Type B pancreatic cell (in vitro differentiated cells): ENCODE measurements around the gene SPRED2. TPM values are rescaled to one million over a fixed set of nuclear protein-coding genes. Genes with fewer than 3 reads are reported as not detected.

Source experiments
- DNase-seq: peaks from one replicate; pipeline ENCODE4 v3.0.0; 2021; ENCODE audit warnings: mixed read lengths; ENCODE audit not compliant: unreplicated experiment; ENCODE audit errors: extremely low spot score
- H3K27ac Mint-ChIP-seq: 2 replicates; pipeline ENCODE4 v1.8.0; 2021; ENCODE audit warnings: mild to moderate bottlenecking, mixed read lengths
- H3K27me3 Mint-ChIP-seq: 2 replicates; pipeline ENCODE4 v1.8.0; 2021; ENCODE audit warnings: mixed read lengths
- H3K36me3 Mint-ChIP-seq: 2 replicates; pipeline ENCODE4 v1.8.0; 2021; ENCODE audit warnings: mixed read lengths
- H3K4me1 Mint-ChIP-seq: one replicate; pipeline ENCODE4 v1.8.0; 2021; ENCODE audit warnings: mixed read lengths; ENCODE audit not compliant: unreplicated experiment
- H3K4me3 Mint-ChIP-seq: 2 replicates; pipeline ENCODE4 v1.8.0; 2021; ENCODE audit warnings: mild to moderate bottlenecking, mixed read lengths
- H3K9me3 Mint-ChIP-seq: 2 replicates; pipeline ENCODE4 v1.8.0; 2021; ENCODE audit warnings: mixed read lengths
- total RNA-seq: library from RNA; stranded (reverse); gene quantifications from 2 replicates; pipeline ENCODE4 v1.2.1, GENCODE V29; 2021; ENCODE audit warnings: low replicate concordance
- TF ChIP-seq, protein P1 (sequence below): fragments of 200-600 bp; sonication (generic); conservative IDR thresholded peaks from 2 replicates; pipeline ENCODE4 v1.5.0; 2021; ENCODE audit warnings: antibody characterized with exemption, mild to moderate bottlenecking

Gene SPRED2
- total RNA-seq, 1 donor from 2014 or later, result 38.9 TPM

DNA sequence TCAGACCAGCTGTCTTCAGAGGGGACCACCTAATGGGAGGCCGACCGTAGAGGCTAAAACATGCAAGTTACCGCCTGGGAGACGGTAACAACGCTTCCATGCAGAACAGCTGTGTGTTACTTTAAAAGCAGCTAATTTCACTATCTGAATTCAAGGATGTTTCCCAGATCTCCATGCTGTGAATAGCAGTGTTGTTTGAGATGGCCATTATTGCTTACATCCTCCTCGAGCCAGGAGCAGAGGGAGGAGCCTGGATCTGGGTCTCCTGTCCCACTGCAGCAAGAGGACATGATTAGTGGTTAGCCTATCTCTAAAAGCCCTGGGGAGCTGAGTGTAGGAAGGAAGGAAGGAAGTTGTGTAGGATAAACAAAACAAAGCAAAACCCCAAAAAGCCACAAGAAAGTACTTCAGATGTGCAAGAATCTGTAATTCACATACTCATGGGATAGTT lies 153.8 kb downstream of the SPRED2 start:
- Mint-ChIP-seq H3K4me3 (peak overlapping the region; percentile 48), H3K27me3 (no peaks in the 10 kb centered on the region), H3K9me3 (peaks cover 4% of the 10 kb centered on the region), H3K36me3 (peaks cover 2% of the 10 kb centered on the region), H3K27ac (peak overlapping the region; percentile 66), H3K4me1 (peaks cover 29% of the 10 kb centered on the region)
- no peak for DNase-seq
- TF ChIP-seq, protein P1, sequence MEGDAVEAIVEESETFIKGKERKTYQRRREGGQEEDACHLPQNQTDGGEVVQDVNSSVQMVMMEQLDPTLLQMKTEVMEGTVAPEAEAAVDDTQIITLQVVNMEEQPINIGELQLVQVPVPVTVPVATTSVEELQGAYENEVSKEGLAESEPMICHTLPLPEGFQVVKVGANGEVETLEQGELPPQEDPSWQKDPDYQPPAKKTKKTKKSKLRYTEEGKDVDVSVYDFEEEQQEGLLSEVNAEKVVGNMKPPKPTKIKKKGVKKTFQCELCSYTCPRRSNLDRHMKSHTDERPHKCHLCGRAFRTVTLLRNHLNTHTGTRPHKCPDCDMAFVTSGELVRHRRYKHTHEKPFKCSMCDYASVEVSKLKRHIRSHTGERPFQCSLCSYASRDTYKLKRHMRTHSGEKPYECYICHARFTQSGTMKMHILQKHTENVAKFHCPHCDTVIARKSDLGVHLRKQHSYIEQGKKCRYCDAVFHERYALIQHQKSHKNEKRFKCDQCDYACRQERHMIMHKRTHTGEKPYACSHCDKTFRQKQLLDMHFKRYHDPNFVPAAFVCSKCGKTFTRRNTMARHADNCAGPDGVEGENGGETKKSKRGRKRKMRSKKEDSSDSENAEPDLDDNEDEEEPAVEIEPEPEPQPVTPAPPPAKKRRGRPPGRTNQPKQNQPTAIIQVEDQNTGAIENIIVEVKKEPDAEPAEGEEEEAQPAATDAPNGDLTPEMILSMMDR, result no peak

DNA sequence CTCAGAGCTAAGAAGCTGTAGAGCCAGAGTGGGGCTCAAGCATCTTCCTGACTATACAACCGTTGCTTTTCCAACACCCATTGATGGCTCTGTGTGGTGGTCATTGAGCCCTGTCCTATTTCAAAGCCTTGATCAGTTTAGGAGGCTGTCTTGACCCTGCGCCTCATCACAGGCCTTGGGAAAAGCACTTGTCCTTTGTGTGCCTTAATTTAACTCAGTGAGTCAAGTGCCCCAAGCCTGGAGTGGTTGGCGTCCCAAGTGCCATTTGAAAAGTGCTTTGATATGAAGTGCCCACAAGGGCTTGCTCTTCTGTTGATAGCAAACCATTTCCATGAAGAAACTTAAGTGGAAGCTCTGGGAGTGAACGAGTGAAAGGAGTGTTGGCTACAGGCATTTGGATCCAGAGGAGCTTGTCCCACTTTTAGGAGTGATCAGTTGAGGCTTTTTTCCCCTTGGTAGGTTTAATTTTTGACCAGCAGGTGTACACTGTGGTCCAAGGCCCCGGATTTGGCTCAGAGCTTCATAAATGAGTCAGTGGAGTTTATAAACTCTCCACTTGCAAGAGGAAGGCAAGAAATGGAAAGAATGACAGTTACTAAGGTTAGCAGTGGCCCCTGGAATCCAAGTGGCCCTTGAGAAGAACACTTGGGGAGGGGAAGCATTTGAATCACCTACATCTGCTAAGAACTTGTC lies 154.5 kb downstream of the SPRED2 start:
- Mint-ChIP-seq H3K27ac (no peak overlapping the region), H3K4me3 (no peak overlapping the region), H3K27me3 (no peaks in the 10 kb centered on the region), H3K36me3 (peaks cover 3% of the 10 kb centered on the region), H3K4me1 (peaks cover 27% of the 10 kb centered on the region), H3K9me3 (peaks cover 4% of the 10 kb centered on the region)
- TF ChIP-seq, protein P1, result no peak
- DNase-seq, result no peak

GRCh38 chr2:65277118-65277517 lies 155.3 kb downstream of the SPRED2 start:
- H3K4me3 Mint-ChIP-seq, result no peak overlapping the region
- TF ChIP-seq, protein P1, result no peak
- peaks cover 22% of the 10 kb centered on the region for H3K4me1 Mint-ChIP-seq
- H3K27ac Mint-ChIP-seq, result no peak overlapping the region
- H3K9me3 Mint-ChIP-seq, result peaks cover 4% of the 10 kb centered on the region
- DNase-seq, result no peak
- no peaks in the 10 kb centered on the region for H3K27me3 Mint-ChIP-seq
- H3K36me3 Mint-ChIP-seq, result peaks cover 9% of the 10 kb centered on the region

- peaks cover 10% of the 10 kb centered on the region for H3K36me3 Mint-ChIP-seq
- H3K4me3 Mint-ChIP-seq, result no peak overlapping the region
- DNase-seq, result no peak
- peaks cover 22% of the 10 kb centered on the region for H3K4me1 Mint-ChIP-seq
- TF ChIP-seq, protein P1, result no peak
- H3K27ac Mint-ChIP-seq, result no peak overlapping the region
- no peaks in the 10 kb centered on the region for H3K27me3 Mint-ChIP-seq
- H3K9me3 Mint-ChIP-seq, result peaks cover 4% of the 10 kb centered on the region
Observed at GRCh38 chr2:65276609-65277008, 155.8 kb downstream of the SPRED2 start.

DNA sequence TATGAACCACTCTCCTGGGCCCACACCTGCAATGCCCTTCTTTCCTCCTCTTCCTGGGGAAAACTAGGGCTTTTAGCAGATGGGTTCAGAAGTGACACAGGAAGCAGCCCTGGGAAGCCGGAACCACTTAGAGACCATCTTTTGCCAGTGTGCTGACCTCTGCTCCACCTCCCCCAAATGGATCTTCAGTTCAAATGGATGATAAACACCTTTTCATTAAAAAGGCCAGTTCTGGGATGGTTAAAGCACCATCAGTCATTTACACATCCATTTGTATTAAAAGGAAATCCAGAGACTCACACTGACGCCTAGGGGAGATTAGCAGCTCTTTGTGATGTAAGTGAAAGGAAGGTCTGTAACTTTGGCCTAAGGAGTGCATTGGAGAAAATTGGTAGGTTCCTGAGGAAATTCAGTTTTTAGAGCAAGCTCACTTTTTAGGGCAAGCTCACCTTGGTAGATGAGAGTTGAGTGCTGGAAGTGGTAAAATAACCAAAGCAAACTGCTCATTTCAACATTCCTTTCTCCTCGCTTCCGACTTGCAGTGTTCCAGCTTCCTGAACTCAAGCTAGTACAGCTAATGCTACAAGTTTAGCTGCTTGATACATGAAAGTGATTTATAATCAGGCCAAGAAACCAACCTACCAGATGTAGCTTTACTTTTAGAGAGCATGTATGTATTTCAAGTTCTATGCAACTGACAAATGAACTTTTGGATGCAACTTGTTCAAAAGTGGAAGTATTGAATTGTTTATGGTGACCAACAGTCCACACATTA lies 157.1 kb downstream of the SPRED2 start:
- no peak overlapping the region for H3K4me3 Mint-ChIP-seq
- peaks cover 4% of the 10 kb centered on the region for H3K9me3 Mint-ChIP-seq
- no peaks in the 10 kb centered on the region for H3K27me3 Mint-ChIP-seq
- H3K27ac Mint-ChIP-seq, result no peak overlapping the region
- H3K36me3 Mint-ChIP-seq, result peaks cover 13% of the 10 kb centered on the region
- peaks cover 22% of the 10 kb centered on the region for H3K4me1 Mint-ChIP-seq
- TF ChIP-seq, protein P1, result no peak
- no peak for DNase-seq
